HG03280 (cell line): ENCODE results near the gene ZFP90.
A peak's percentile ranks its signal among the peaks of the same experiment; 100 is the strongest.
"Not testable (repeated sequence)": the region's sequence is repeated elsewhere in the genome, so short reads cannot be mapped to it uniquely, and the experiment has no call there.

Experiments
- ATAC-seq: cut with Tn5 transposase; IDR thresholded peaks from one replicate; pipeline ENCODE4 v1.9.1; 2021; ENCODE audit warnings: mild to moderate bottlenecking, moderate library complexity; ENCODE audit not compliant: unreplicated experiment

The ZFP90 gene

DNA sequence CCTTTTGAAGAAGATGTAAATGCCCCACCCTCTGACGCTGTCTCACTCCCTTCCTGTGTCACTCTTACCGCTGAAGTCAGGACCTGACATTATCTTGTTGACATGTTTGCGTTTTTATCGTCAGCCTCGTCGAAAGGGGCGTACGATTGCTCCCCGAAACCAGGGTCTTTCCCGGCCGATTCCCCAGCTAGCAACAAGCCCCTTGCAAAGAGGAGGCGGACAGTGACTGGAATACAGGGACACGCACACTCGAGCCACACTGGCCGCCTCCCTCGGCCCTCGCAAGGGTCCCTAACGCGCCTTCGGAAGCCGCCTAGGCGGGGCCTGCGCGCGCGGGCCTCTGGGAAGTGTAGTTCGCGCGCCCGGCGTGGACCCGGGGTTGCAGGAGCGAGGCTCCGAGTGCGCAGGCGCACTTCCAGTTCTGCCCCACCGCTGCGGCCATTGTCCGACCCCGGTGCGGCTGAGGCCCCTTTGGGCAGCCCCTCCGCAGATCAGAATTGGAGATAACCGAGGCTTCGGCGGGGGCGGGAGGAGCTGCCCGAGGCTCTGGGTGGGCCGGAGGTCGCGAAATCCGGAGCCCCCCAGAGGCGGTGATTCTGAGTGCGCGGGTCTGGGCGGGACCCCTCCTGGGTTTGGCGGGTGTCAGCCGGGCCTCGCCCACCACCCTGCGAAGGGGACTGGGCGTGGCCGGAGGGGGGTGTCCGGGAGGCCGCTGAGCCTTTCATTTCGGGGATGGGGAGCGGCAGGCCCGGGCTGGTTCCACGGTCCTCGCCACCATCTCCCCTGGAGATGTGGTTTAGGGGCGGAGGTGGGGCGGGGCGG, at the start of gene ZFP90:
Gene ZFP90 (plus strand): TSS at position 412 of the 822 bp plus-strand sequence. CDS start 502 bp downstream, outside the sequence.
- peak; percentile 93 for ATAC-seq

DNA sequence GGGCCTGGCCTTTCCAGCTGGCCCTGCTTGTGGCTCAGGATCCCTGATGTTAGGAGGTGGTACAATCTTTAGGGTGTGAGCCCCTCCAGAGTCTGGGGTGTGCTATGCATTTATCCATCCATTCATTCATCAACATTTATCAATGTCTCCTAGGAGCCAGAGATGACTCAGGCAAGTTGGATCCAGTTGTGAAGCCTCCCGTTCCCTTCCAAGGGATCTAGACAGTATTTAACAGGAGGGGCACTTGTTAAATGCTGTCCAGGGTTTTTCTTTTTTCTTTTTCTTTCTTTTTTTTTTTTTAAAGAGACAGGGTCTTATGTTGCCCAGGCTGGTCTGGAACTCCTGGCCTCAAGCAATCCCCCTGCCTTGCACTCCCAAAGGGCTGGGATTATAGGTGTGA, 48.7 kb upstream of the ZFP90 start:
- ATAC-seq, result no peak

DNA sequence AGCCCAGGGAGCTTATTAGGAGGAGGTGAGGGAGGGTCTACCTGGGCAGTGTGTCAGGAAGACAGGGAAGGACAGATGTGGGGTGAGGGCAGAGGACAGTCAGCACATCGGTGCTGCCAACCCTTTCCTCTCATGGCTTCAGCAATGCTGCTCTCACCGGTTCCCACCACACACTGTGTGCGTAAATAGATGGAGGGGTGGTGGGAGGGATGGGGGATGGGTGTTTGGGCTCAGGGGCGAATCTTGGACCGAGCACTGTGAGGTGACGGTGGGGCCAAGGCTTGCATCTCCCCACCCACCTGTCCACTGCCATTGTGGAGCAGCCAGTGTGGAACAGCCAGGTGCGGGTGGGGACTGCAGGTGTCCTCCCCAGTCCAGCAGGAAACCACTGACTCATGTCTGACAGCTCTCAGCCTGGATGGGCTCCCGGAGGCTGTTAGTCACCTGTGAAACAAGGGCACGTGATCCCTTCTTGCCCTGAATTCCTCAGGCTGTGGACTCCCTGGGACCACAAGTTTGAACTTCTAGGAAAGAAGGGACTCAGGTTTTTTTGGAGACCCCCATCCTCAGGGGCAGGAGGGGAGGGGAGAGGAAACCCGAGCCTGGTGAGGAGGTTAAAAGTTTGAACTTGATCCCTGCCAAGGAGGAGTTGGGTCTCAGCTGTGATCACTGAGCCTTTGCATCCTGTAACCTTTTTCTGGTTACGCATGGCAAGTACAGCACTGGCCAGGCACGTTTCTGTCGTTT, 48.1 kb upstream of the ZFP90 start:
- ATAC-seq, result no peak

DNA sequence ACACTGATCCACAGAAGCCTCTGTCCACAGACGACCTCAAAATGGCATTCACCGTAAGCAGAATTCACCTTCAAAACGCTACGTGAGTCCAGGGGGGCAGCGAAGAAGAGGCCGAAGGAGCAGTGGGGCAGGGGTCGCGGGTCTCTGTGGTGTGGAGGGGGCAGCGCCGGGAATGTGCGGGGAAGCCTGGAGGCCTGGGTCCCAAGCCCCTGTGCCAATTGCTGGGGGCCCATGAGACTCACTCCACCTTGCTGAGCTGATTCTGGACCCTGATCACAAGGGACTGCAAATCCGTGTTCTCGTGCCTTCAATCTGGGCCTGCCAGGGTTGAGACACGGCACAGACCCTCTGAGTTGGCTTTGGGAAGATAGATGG, 47.5 kb upstream of the ZFP90 start:
- no peak for ATAC-seq

DNA sequence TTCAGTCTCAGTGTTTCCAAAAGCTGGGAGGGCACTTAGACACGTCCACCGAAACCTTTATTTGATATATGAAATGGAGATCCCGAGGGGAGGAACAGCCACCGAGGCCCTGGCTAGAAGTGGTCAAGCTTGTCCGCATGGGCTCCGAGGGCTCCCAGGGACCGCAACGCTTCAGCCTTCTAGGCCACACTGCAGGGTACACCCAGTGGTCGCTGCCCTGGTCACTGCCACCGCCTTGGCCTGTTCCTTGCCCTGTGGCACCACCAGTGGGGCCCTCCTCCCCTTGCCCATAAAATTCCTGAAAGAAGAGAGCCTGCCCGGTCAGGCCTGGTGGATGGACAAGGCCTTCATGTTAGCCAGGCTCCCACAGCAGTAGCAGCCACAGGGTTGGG, 46.9 kb upstream of the ZFP90 start:
- no peak for ATAC-seq

DNA sequence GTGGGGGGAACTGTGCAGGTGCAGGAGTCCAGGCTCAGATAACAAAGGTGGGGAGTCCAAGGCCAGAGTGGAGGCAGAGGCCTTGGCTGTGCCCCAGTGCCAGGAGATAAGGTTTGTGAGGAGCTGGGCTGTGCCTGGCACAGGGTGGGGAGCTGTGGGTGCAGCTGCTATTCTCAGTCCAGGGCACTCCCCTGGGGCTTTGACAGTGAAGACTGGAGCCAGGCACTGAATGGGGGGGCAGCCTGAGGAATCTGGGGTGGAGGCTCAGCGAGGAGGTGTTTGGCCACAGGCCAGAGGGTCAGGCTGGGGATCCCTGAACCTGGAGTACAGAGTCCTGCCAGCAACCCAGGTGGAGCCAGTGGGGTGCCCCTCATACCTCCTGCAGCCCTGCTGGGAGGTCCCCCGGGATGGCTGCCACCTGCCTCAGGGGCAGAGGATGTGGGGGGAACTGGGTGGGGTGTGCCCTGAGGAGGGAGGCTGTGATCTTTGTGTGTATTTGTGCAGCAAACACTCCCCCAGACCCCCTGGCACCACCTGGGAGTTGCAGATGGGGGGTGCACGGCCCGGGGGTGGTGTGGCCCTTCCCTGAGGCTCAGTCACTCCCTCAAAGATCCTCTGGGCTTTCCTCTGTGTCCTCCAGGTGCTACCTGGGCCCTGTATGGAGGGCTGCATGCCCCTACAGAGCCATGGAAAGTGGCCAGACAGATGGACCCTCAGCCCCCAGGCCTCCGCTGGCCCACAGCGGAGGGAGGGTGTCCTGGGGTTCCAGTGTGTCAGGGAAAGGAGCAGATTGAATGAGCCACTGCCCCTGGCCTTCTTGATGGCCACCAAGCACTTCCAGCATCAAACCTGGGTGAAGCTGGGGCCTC, 46.3 kb upstream of the ZFP90 start:
- ATAC-seq, result no peak

DNA sequence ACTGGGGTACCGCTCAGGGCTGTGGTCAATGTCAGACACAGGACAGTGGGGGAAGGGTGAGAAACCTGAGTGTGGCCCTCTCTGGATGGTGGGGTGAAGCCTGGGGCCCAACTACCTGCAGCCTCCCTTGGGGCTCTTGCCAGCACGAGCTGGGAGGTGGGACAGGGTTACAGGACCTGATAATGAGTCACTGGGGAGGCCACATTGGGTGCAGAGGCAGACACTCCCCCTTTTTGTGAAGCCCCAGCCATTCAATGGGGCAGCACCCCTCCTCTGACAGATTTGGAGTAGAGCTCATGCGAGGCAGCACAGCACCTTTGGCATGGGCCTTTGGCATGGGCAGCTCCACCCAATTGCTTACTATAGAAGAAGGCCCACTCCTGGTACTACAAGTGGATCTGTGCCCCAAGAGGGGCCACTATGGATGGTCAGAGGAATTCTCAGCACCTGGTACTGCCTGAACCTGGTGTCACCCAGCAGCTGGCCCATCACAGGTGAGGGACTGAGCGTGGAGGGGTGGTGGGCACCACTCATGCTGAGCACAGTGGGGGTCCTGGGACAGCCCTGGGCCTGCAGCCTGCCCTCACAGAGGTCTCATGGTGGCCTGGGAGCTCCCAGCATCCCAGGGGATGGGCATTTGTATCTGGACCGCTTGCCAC, 45.5 kb upstream of the ZFP90 start:
- no peak for ATAC-seq

DNA sequence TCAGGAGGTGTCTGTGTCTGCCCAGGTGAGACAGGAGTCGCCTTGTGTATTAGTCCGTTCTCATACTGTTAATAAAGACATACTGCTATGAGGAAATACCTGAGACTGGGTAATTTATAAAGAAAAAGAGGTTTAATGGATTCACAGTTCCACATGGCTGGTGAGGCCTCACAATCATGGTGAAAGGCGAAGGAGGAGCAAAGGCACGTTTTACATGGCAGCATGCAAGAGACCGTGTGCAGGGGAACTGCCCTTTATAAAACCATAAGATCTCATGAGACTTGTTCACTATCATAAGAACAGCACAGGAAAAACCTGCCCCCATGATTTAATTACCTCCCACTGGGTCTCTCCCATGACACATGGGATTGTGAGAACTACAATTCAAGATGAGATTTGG, 44.8 kb upstream of the ZFP90 start:
- not testable (repeated sequence) for ATAC-seq

DNA sequence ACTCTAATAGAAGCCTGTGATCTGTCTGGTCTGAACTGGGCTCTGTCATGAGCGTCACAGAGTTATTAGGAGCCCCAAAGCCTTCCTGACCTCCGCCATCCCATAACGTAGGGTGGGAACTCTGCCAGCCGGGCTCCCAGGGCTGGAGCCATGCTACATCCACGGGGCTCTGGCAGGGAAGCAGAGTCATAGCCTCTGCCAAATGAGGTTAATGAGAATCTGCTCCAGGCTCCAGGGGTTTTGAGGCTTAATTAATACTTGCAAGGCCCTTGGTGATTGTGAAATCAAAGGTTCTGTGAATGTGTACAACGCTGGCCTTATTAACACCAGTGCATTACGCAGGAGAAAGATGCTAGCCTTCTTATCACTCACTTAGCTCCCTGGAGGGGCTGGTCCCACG, 42.4 kb upstream of the ZFP90 start:
- ATAC-seq, result no peak

DNA sequence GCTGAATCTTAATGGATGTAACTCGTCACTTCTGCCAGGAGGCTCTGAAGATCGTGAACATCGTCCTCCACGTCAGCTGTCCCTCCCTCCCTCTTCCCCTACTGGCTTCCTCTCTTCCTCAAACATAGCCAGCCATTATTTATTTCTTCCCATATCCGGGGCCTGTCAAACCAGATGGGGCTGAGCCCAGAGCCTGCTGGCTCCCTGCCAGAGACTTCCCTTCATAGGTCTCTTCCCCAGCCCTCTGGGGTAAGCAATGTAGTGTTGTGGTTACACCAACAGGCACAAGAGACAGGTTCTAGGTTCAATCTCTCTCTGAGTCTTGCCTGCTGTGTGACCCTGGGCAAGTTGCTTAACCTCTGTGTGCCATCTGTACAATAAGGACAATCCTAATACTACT, 40.1 kb upstream of the ZFP90 start:
- ATAC-seq, result no peak

DNA sequence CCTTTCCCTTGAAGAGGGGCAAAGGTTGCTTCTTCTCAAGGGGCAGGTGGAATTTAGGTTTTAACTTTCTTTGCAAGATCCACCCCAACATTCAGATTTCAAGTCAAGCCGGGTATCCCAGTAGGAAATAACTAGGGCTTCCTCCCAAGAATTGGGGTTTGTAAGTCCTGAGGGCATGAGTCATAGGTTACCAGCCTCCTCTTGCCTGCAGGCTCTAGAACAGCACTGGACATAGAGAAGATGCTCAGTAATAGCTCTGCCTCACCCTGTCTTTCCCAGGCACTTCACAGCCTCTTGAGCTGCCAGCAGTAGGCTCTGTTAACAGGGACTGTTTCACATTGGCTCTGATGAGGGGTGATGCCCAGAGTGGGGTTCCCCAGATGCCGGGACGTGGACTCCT, 35.8 kb upstream of the ZFP90 start:
- ATAC-seq, result no peak

DNA sequence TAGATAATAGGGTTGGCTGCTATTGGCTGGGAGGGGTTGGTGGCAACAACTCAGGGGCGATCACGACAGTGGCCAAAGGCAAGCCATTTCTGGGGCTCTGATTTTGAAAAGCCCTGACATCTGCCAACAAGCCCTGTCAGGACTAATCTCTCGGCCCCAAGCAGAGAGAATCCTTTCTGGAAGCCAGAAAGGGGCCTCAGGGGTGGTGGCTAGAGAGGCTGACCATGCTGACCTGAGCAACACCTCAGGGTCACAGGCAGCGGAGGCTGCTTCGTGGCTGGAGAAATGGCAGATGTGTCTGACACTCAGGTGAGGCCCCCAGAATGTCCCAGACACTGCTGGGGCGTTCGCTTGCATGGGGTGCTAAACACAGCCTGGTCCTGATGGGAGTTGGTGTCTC, 35.0 kb upstream of the ZFP90 start:
- ATAC-seq, result no peak

DNA sequence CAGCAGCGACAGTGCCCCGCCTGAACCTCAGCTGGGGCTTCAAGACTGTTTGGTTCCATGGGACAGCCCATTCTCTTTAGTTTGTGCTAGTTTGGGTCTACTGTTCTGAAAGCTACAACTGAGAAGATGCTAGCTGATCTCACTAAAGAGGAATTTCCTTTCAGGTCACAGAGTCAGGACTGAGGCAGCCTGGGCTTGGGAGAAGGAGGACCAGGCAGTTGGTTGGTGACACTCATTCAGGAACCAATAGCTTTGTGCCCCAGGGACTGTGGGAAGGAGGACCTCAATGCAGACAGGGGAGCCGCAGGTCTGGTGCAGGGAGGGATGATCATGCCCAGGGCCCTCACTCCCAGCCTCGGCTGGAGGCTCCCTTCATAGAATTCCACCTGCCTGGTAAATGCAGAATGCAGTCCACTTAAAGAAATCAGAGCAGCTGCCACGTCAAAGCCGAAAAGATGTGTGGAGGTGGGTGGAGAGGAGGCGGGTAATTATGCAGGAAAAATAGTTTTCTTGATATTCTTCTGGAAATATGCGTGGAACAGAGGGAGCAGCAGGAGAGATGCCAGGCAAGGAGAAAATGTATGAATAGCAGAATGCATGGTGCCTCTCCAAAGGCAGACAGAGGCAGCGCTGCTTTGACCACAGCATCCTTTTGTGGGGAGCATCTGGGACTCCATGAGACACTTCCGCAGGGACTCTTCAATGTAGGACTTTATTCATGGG, 32.6 kb upstream of the ZFP90 start:
- no peak for ATAC-seq

DNA sequence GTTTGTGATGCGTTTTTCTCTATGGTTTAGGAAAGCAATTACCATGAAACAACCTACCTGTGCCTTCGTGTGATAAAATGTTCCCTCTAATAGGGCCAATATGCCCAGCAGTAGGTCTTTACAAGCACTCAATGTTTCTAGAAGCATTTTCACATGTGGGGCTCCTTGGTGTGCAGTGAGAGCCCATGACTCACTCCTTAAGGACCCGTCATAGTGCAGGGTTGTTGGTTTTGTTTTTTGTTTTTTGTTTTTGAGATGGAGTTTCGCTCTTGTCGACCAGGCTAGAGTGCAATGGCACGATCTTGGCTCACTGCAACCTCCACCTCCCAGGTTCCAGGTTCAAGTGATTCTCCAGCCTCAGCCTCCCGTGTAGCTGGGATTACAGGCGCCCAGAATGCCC, 31.1 kb upstream of the ZFP90 start:
- ATAC-seq, result no peak

DNA sequence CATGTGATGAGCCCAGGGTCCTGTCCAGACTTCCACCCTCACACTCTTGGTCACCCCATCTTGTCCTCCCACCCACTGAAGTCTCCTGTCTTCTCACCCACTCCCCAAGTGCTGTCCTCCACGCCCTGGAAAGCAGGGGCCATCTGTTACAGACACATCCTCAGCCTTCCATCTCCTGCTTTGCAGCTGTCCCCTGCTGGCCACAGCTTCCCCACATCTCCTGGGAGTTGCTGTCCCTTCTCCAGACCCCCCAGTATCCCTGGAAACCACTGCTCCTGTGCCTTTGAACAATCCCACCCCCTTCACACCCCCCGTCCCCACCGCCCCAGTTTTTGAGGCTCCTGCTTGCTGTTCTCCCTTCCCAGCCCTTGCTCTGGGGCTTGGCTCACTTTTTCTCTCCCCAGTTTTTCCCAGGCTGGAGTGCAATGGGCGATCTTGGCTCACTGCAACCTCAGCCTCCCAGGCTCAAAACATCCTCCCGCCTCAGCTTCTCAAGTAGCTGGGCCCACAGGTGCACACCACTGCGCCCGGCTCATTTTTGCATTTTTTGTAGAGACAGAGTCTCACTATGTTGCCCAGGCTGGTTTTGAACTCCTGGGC, 30.4 kb upstream of the ZFP90 start:
- no peak for ATAC-seq

DNA sequence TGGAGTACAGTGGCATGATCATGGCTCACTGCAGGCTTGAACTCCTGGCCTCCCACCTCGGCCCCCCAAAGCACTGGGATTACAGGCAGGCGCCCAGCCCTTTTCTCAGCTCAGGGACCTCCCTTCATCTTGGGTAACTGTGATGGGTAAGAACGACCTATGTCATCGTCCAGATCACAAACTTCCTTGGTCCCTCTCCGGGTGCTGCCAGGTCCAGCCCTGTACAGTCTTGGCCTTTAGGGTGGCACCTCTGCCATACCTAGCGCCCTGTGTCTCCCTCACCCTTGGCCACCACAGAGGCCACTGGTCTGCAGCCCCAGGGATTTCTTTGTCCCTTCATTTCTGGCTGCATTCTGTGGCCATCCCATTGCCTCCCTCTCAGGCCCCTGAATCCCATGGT, 29.7 kb upstream of the ZFP90 start:
- ATAC-seq, result no peak

DNA sequence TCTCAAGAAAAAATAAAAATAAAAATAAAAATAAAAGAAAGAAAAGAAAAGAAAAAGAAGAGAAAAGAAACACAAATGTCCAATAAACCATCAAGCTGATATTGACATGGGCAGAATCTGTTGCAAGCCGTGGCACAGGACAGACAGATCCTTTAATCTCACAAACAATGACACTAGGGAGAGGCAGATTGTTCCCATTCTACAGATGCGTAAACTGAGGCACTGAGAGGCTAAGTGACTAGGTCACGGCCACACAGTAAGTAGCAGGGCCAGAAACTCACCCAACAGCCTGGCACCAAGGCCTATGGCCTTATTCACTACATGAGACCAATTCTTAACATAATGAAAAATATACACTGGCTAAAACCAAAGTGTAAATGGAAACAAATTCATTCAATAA, 28.3 kb upstream of the ZFP90 start:
- ATAC-seq, result no peak

DNA sequence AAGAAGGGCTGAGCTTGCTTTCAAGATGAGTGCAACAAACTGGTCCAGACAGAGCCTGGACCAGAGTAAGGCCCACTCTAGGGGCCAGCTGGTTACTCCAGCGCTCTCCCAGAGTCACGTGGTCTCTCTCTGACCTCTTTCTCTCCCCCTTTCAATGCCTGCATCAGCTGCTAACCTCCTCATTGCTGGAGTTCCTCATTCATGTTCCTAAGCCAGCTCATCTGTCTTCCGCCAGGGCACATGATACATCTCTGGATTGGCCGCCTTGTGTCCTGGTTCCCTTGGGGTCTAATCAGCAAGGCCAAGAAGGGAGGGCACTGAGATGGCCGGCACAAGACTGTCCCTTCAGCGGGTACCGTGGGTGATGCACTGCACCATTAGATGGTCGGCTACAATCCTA, 26.9 kb upstream of the ZFP90 start:
- no peak for ATAC-seq

DNA sequence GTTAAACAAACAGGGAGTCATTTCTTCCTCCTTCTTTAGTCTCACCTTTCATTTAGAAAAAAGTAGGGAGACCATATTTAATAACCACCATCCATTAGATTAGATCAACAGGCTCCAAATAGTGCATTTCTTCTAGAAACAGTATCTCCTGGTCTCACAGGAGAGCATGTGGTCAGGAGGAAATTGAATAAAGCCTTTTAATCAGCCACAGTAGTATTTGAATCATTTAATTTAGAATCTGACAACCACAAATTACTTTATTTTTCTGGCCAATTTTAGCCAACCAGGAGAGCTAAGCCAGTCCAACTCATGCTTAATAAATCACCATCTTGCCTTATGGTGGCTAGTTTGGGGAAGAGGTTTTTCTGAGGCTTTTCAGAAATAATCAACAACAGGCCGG, 26.3 kb upstream of the ZFP90 start:
- ATAC-seq, result no peak

DNA sequence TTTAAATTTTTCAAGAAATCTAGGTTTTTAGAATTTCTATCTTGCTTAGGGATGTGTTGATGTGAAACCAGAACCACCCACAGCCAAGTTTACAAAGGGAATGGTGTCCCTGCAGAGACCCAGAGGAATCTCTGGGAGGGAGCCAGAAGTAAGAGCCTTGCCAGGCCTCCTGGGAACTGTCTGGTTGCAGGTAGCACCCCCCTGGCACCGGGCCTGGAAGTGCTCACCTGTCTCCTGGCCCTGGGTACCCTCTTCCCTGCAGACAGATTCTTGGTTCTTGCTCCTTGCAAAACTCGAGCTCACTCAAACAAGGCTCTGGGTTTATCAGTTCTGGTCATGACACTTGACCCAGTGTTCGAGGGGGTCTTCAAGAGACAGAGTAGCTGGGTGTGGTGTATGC, 24.6 kb upstream of the ZFP90 start:
- ATAC-seq, result no peak
